HG02943 (cell line): ENCODE results near the gene RBPMS2.

Experiments used
- ATAC-seq: cut with Tn5 transposase; IDR thresholded peaks from one replicate; pipeline ENCODE4 v1.9.1; 2021; ENCODE audit warnings: mild to moderate bottlenecking, low read depth, moderate library complexity; ENCODE audit not compliant: unreplicated experiment

Gene RBPMS2

DNA sequence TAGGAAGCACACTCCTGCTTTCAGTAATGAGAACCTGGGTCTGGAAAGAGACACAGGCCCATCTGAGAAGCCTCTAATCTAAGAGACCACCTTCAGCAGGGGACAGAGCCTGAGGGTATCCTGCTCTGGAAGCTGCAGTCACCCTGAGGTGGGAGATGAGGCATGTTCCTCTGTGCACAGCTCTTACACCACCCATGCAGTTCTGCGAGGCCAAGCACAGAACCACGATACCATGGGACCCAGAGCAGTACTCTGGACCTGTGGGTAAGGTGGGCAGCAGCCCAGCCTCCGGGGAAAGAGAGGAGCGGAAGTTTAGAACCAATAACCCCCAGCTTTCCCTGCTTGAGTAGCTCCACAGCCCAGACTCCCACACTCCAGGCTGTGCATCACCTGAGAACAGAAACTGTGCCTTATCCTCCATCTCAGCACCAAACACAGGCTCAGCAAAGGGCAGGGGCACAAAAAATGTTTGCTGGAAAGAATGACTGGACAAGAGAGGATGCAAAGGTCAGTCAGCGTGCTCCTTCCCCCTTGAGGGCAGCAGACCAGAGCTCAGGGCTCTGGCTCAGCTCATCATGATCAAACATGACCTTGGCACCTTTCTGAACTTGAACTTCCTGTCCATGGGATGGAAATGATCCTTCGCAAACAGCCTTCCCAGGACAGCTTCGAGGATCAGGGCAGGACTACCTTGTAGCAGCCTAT lies 43.1 kb downstream of the RBPMS2 start:
- no peak for ATAC-seq

DNA sequence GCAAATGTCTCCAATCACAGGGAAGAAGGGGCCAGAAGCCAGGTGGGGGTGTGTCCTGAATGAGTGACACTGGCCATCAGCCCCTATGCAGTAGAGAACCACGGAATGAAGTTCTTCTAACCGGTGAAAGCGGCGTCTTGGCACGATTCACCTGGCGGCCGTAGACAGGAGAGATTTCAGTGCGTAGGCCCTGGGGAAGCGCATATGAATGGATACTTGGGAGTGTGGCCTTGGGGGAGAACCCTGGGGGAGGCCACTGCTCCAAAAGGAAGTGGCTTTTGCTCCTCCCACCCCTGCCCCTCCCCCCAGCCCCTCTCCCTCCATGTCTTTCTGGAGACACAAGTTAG lies 43.6 kb downstream of the RBPMS2 start:
- no peak for ATAC-seq

DNA sequence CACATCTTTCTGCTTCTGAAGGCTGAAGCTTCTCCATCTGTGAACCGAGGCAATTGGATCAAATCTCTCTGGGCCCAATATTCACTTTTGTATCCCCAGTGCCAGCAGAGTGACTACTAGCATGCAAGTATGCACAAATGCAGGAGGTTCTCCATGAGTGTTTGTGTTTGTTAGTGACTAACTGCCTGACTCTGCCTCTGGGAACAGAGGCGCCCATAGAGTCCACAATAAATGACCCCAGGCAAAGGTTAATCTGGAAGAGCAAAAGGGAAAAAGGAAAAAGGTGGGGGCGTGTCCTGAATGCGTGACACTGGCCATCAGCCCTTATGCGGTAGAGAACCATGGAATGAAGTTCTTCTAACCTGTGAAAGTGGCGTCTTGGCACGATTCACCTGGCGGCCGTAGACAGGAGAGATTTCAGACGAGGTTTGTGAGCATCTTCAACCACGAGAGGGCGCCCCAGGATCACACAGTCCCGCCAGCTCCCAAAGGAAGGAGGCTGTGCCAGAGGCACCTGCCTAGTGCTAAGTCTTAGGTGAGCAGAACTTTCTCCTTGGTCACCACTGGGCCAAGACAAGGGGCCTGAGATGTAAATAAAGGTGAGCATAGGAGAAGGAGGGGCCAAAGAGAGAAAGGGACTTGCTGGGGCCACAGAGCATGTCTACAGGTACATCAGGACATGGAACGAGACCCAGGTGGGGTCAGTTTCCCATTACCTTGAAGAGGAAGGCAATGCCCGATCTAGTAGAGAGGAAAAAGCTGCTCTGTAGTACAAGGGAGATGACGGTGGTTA lies 44.2 kb downstream of the RBPMS2 start:
- no peak for ATAC-seq

- ATAC-seq = no peak
These were observed 45.2 kb downstream of the RBPMS2 start for GRCh38 chr15:64730151-64730550.

GRCh38 chr15:64720188-64720587 lies 55.2 kb downstream of the RBPMS2 start:
- no peak for ATAC-seq

GRCh38 chr15:64717735-64718495 lies 57.5 kb downstream of the RBPMS2 start:
- no peak for ATAC-seq

DNA sequence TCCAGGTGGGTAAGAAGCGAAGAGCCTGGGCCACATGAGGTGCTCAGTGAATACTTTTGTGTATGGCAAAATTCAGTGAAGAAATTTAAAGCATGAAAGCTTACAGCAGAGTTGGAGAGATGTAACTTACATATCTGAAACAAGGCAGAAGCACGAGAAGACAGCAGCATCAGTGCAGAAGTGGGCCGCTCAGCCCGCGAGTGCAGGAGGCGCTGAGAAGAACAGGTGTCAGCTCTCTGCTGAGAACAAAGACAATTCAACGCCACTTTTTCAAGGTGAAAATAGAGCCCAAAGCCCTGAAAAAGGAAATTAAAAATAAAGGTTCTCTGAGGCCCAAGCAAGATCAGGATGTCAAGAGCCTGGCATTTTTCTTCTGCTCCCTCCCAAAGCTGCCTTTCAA lies 58.3 kb downstream of the RBPMS2 start:
- no peak for ATAC-seq

DNA sequence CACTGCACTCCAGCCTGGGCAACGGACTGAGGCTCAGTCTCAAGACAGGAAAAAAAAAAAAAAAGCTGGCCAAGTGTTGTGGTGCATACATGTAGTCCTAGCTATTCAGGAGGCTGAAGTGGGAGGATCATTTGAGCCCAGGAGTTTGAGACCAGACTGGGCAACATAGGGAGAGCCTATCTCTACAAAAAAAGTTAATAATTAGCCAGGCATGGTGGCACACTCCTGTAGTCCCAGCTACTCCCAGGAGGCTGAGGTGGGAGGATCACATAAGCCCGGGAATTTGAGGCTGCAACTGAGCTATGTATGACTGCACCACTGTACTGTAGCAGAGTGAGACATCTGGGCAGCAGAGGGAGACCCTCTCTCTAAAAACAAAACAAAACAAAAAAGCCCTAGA lies 58.9 kb downstream of the RBPMS2 start:
- no peak for ATAC-seq

DNA sequence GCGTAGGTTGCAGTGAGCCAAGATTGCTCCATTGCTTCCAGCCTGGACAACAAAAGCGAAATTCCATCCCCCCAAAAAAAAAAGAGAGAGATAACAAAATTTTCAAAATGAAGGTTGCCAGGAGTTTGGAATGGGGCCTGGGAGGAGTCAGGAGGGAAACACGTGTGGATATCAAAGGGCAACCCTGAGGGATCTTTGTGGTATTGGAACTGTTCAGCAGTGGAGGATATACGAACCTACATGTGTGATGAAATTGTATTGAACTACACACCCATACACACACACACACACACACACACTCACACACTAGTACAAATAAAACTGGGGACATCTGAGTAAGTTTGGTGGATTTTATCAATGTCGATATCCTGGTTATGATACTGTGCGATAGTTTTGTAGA lies 61.8 kb downstream of the RBPMS2 start:
- ATAC-seq = no peak

DNA sequence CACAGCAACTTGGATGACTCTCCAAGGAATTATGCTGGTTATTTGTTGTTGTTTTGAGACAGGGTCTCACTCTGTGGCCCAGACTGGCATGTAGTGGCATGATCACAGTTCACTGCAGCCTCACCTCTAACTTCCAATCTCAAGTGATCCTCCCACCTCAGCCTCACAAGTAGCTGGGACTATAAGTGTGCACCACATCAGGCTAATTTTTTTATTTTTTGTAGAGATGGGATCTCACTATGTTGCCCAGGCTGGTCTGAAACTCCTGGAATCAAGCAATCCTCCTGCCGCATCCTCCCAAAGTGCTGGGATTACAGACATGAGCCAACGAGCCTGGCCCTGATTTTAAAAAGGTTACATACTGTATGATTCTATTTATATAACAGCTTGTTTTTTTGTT lies 63.0 kb downstream of the RBPMS2 start:
- no peak for ATAC-seq

DNA sequence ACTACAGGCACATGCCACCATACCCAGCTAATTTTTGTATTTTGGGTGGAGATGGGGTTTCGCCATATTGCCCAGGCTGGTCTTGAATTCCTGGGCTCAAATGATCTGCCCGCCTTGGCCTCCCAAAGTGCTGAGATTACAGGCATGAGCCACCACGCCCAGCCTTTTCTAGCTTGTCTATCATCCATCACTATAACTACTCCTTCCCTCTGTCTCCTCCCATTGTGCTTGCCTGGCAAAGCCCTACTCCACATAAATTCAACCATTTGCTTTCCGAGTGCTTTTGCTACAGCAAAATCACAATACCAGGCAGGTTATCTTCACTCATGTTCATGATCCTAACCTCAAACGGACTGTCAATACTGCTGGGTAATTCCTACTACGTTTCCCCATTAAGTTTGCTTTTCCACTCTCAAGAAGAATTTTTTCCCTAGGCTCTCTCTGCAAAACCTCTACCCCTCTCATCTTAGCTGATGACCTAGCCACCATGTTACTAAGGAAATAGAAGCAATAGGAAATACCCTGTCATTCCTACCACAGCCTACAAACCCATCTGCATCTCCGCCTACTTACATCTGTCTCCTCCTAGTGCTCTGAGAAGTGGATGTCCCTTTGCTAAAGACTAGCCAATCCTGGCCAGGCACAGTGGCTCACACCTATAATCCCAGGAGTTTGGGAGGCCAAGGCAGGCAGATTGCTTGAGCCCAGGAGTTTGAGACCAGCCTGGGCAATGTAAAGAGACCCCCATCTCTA lies 64.5 kb downstream of the RBPMS2 start:
- ATAC-seq = no peak

DNA sequence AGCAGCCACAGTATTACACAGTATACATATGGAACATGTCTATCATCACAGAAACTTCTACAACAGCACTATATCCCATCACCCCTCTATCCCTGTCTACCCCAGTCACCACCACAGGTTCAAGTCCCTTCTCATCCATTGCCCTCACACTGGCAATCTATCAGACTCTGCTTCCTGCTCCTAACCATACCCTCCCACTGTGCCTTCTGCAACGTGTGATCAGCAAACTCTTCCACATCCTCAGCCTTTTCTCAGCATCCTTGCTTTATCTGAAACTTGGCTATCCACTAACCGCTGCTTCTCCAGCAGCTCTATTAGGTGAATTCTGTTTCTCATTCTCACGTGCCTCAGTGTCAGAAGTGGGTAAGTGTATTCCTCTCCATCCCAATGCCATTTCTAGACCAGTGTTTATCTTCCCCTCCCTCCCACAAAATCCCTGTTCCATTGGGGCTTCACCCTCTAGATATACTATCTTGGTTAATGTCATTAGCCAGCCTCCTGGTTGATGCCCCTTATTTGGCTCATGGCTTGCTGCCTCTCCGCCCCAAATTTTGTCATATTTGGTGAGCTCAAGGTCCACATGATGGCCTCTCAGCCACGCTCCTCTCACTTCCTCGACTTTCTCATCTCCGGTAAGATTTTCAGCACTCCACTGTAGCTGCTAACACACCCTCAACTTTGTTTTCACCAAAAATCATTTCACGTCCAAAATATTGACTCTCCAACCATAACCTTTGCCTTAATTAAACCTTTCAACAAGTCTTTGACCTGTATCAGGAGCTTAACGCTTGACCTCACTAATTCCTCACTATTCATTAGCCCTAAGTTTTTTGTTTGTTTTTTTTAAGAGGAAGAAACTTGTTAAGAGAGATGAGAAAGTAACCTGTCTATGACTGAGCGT lies 69.1 kb downstream of the RBPMS2 start:
- ATAC-seq = no peak

DNA sequence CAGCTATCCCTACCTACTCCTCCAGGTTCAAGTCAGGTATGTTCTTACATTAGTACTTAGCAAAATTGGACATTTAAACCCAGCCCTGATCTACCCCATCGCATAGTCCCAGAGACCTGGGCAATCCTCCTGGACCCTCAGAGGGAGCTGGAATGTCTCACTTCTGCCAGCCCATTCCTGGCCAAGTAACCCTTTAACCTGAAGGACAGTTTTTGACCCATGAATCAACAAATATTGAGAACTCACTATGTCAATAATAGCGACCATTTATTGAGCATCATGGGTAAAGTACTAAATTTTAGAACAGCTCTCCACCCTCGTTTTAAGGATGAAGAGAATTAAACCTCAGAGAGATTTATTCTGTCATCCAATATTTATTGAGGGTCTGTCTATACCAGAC lies 70.4 kb downstream of the RBPMS2 start:
- no peak for ATAC-seq

DNA sequence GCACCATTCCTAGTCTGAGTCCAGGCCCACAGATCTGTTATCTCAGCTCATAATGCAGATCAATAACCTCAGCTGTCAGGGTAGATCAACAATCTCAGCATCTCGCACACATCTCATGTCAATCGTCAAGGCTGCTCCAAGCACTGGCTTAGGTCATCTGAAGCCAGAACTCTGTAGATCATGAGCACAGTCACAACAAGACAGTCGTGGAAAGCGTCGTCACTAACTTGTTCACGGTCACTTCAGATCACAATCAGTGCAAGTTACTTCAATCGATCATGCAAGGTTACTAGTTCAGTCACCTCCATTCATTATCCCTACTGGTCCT lies 71.8 kb downstream of the RBPMS2 start:
- peak; percentile 19 for ATAC-seq

- ATAC-seq = peak; percentile 85
These were observed 72.4 kb downstream of the RBPMS2 start for GRCh38 chr15:64702816-64703631.

DNA sequence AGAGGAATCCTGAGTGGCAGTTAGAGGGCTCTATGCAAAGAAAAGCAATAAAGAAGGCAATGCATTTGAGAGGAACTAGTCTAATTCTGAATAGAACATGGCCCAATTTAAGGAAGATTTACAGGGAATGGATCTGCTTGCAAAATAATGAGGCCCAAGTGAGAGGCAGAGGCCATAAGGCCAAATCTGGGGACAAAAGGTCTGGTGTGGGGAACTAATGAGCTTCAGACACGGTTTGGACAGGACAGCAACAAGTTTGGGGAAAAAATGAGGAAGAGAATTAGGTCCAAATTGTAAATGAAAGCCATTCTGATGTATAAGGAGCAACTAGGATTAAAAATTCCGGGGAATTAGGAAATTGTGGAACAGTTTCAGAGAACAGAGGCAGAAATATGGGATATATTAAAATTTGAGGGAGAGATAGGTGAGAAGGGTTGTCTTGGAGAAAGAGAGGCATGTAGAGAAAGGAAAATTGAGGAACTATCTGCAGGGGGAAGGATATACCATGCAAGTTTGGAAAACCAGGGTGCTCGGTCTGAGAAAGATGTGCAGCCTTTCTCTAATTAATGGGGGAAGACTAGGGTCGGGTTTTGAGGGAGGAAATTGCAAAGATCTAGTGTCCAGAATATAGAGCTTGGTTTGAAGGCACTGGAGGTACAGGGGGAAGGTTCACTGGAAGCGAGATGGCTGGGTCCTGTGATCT lies 73.8 kb downstream of the RBPMS2 start:
- no peak for ATAC-seq

DNA sequence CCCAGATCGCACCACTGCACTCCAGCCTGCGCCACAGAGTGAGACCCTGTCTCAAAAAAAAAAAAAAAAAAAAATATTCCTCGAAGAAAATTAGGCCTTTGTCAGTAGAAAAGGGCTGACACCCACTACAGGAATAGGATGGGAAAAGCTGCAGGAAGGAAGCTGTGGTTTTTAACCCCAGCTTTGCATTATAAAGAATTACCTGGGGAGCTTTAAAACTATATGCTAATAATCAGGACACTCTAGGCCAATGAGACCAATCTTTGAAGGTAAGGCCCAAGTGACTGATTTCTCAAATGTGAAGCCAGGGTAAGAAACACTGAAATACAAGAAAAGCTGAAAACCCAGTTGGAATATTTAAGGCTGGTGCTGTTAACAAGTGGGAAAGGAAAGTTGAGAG lies 74.3 kb downstream of the RBPMS2 start:
- no peak for ATAC-seq

DNA sequence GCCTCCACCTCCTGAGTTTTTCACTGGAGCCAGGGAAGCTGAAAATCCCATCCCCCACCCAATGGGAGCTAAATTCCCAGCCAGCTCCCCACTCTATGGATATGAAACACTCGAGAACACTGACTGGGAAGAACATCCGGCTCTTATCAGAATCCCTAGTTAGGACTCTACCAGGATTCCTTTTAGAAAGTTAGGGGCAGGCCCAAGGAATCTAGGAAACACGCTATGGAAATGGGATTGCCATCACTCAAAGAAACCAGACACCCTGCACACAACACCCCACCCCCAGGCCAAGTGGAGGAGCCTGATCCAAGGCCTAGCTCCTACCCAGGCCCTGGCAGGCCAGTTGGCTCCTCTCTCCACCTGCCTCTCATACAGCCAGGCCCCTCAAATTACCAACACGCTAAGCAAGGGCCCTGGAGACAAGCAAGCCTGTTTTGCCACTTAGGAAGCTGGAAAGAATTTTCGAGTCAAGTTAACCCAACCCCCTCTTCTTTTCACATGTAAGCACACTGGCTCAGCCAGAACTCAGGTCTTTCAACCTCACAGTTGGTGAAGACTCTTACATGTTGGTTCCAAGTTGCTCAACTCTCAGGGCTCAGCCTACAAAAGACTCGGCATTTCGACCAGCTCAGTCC lies 75.5 kb downstream of the RBPMS2 start:
- ATAC-seq = no peak
